ENCODE measurements around the gene ZNF775.

GRCh38 chr7:150407588-150408392 lies 28.7 kb downstream of the ZNF775 start:
- TF ChIP-seq CTCF (IDR thresholded peaks at IDR 0.05; ENCODE audit: low read depth, low read length, poor library complexity, severe bottlenecking) (no peak), EZH2phosphoT487 (IDR thresholded peaks at IDR 0.05; ENCODE audit: borderline replicate concordance, low read length) (no peak)

All from DOHH2 (cell line).